IMR-90 (cell line): ENCODE measurements around the gene ATXN10. TPM values are rescaled to one million over a fixed set of nuclear protein-coding genes. Genes with fewer than 3 reads are reported as not detected.

Source experiments
- ATAC-seq: fragments of 200-7000 bp; cut with Tn5 transposase; 2 replicates; pipeline ENCODE4 v1.9.1; 2020; ENCODE audit warnings: low read depth, mild to moderate bottlenecking, moderate library complexity
- BruUV-seq: library from RNA; stranded (reverse); fragments of 400-500 nt; replicated peaks from 2 replicates; lab custom pipeline; 2021; lab: Mats Ljungman, UMichigan
- CTCF ChIA-PET: fragments of 300-600 bp; formaldehyde crosslinking; extraction: SDS; loops from one replicate; lab custom pipeline; 2021; ENCODE audit warnings: antibody characterized with exemption; lab: Yijun Ruan, JAX
- POLR2A ChIA-PET: fragments of 300-600 bp; sonication (Branson Sonifier 250); formaldehyde crosslinking; loops from one replicate; lab custom pipeline; 2022; ENCODE audit warnings: antibody characterized with exemption; ENCODE audit not compliant: unreplicated experiment; lab: Charles Lee
- DNase-seq: peaks from one replicate; pipeline ENCODE4 v3.0.0; 2013
- H2AFZ ChIP-seq: replicated peaks from 2 replicates; pipeline ENCODE3; 2013; ENCODE audit warnings: low read length, mild to moderate bottlenecking; ENCODE audit not compliant: poor library complexity
- H2AK5ac ChIP-seq: 2 replicates; pipeline ENCODE4 v1.6.1; 2013; ENCODE audit warnings: low read depth, low read length, inconsistent platforms
- H2AK9ac ChIP-seq: replicated peaks from 2 replicates; pipeline ENCODE3; 2013; ENCODE audit warnings: mild to moderate bottlenecking, low read depth, low read length, moderate library complexity; ENCODE audit not compliant: poor library complexity
- H2BK120ac ChIP-seq: 2 replicates; pipeline ENCODE4 v1.6.1; 2013; ENCODE audit warnings: low read depth, low read length, inconsistent platforms
- H2BK15ac ChIP-seq: 3 replicates; pipeline ENCODE4 v1.6.1; 2013; ENCODE audit warnings: low read depth, low read length, inconsistent platforms
- H2BK20ac ChIP-seq: 2 replicates; pipeline ENCODE4 v1.6.1; 2013; ENCODE audit warnings: low read depth, mild to moderate bottlenecking, inconsistent platforms, low read length, moderate library complexity
- H2BK5ac ChIP-seq: 2 replicates; pipeline ENCODE4 v1.6.1; 2013; ENCODE audit warnings: mild to moderate bottlenecking, low read depth, low read length, inconsistent platforms; ENCODE audit not compliant: poor library complexity, severe bottlenecking
- H3K14ac ChIP-seq: replicated peaks from 2 replicates; pipeline ENCODE4 v1.6.1; 2013; ENCODE audit warnings: low read depth, low read length, inconsistent platforms
- H3K18ac ChIP-seq: 2 replicates; pipeline ENCODE4 v1.6.1; 2013; ENCODE audit warnings: low read depth, low read length, control low read depth
- H3K23ac ChIP-seq: 2 replicates; pipeline ENCODE4 v1.6.1; 2013; ENCODE audit warnings: low read depth, low read length, inconsistent platforms
- H3K27ac ChIP-seq: 2 replicates; pipeline ENCODE4 v1.5.1; 2013; ENCODE audit warnings: mild to moderate bottlenecking, control low read depth, low read length; ENCODE audit not compliant: insufficient read depth
- H3K27me3 ChIP-seq: 2 replicates; pipeline ENCODE4 v1.6.1; 2013; ENCODE audit warnings: low read length; ENCODE audit not compliant: control insufficient read depth, insufficient read depth
- H3K36me3 ChIP-seq: 2 replicates; pipeline ENCODE4 v1.6.1; 2013; ENCODE audit warnings: low read length, mixed read lengths; ENCODE audit not compliant: control insufficient read depth, insufficient read depth
- H3K4ac ChIP-seq: 2 replicates; pipeline ENCODE4 v1.6.1; 2013; ENCODE audit warnings: low read depth, low read length, inconsistent platforms
- H3K4me1 ChIP-seq: 2 replicates; pipeline ENCODE4 v1.6.1; 2013; ENCODE audit warnings: low read length, mixed read lengths; ENCODE audit not compliant: control insufficient read depth, insufficient read depth
- H3K4me2 ChIP-seq: 2 replicates; pipeline ENCODE4 v1.6.1; 2013; ENCODE audit warnings: low read depth, mild to moderate bottlenecking, control low read depth, low read length, moderate library complexity
- H3K4me3 ChIP-seq: 2 replicates; pipeline ENCODE4 v1.5.1; 2013; ENCODE audit warnings: low read depth, mild to moderate bottlenecking, control low read depth, low read length, moderate library complexity; ENCODE audit not compliant: insufficient read depth
- H3K56ac ChIP-seq: 2 replicates; pipeline ENCODE4 v1.6.1; 2013; ENCODE audit warnings: low read length, inconsistent platforms; ENCODE audit not compliant: insufficient read depth; ENCODE audit errors: extremely low read depth
- H3K79me1 ChIP-seq, 2 experiments: 2 replicates each; pipeline ENCODE4 v1.6.1; 2013; ENCODE audit warnings: low read length in 2 of 2, inconsistent platforms in 1 of 2, low read depth in 1 of 2
- H3K9ac ChIP-seq: 2 replicates; pipeline ENCODE4 v1.6.1; 2013; ENCODE audit warnings: low read depth, low read length, control low read depth
- H3K9me1 ChIP-seq: 2 replicates; pipeline ENCODE4 v1.6.1; 2013; ENCODE audit warnings: low read length, inconsistent platforms; ENCODE audit not compliant: insufficient read depth
- H3K9me3 ChIP-seq: 2 replicates; pipeline ENCODE4 v1.6.1; 2013; ENCODE audit warnings: low read length; ENCODE audit not compliant: control insufficient read depth, insufficient read depth
- H4K20me1 ChIP-seq: 2 replicates; pipeline ENCODE4 v1.6.1; 2013; ENCODE audit warnings: low read length, inconsistent platforms; ENCODE audit not compliant: insufficient read depth
- H4K5ac ChIP-seq: 2 replicates; pipeline ENCODE4 v1.6.1; 2013; ENCODE audit warnings: mild to moderate bottlenecking, low read depth, low read length, control low read depth
- H4K8ac ChIP-seq, 2 experiments: 2 replicates each; pipeline ENCODE4 v1.6.1; 2013; ENCODE audit warnings: low read depth in 2 of 2, low read length in 2 of 2, control low read depth in 1 of 2, inconsistent platforms in 1 of 2
- H4K91ac ChIP-seq: 2 replicates; pipeline ENCODE4 v1.6.1; 2013; ENCODE audit warnings: low read depth, low read length, inconsistent platforms; ENCODE audit not compliant: insufficient read depth
- FOS ChIP-seq: fragments of 150-350 bp; IDR thresholded peaks from 2 replicates; pipeline ENCODE4 v1.6.1; 2016; ENCODE audit warnings: low read depth, low read length
- MAFK ChIP-seq: IDR thresholded peaks from 2 replicates; pipeline ENCODE4 v1.6.1; 2012; ENCODE audit warnings: low read depth, low read length, improper control_type of control experiment
- WGBS, 2 experiments: methylation state at CpG; one replicate each; pipeline versions ENCODE4 v1.1.5 to v1.1.7; 2013; ENCODE audit warnings: missing lambda C conversion rate in 2 of 2; ENCODE audit not compliant: insufficient read length in 1 of 2; ENCODE audit errors: extremely low coverage in 2 of 2; 5-methylcytosine and 5-hydroxymethylcytosine counted together
- dilution Hi-C: fragments of 300-500 bp; cut with HindIII; formaldehyde crosslinking; loops from one replicate; pipeline ENCODE4 v1.14.3; 2018; ENCODE audit warnings: low sequenced_read_pairs; ENCODE audit not compliant: unreplicated experiment
- in situ Hi-C: fragments of 300-500 bp; cut with MboI; formaldehyde crosslinking; loops from 3 replicates; pipeline ENCODE4 v1.14.3; 2019; ENCODE audit warnings: low sequenced_read_pairs, inconsistent platforms, mixed read lengths
- intact Hi-C: fragments of 100-400 bp; cut with micrococcal nuclease; formaldehyde crosslinking; loops from 2 replicates; pipeline ENCODE4 v1.10.0; 2022
- polyA plus RNA-seq, 3 experiments: library from polyadenylated mRNA; depleted of rRNA; stranded (reverse); fragments of >200 nt; gene quantifications; 2 replicates each; pipeline ENCODE4 v1.2.3, GENCODE V29; 2012; ENCODE audit warnings: low replicate concordance in 1 of 3
- total RNA-seq: library from RNA; depleted of rRNA; stranded (reverse); fragments of >200 nt; gene quantifications from 2 replicates; pipeline ENCODE4 v1.2.3, GENCODE V29; 2012
- TF ChIP-seq, protein P1 (sequence below): fragments of 150-350 bp; IDR thresholded peaks from 2 replicates; pipeline ENCODE4 v1.6.1; 2017; ENCODE audit warnings: mild to moderate bottlenecking, antibody characterized with exemption, low read length, low read depth

ATXN10 gene
- total and polyA plus RNA-seq, 2 of the 4 experiments (the other 2 are of a cell fraction): 116 to 231 TPM

DNA sequence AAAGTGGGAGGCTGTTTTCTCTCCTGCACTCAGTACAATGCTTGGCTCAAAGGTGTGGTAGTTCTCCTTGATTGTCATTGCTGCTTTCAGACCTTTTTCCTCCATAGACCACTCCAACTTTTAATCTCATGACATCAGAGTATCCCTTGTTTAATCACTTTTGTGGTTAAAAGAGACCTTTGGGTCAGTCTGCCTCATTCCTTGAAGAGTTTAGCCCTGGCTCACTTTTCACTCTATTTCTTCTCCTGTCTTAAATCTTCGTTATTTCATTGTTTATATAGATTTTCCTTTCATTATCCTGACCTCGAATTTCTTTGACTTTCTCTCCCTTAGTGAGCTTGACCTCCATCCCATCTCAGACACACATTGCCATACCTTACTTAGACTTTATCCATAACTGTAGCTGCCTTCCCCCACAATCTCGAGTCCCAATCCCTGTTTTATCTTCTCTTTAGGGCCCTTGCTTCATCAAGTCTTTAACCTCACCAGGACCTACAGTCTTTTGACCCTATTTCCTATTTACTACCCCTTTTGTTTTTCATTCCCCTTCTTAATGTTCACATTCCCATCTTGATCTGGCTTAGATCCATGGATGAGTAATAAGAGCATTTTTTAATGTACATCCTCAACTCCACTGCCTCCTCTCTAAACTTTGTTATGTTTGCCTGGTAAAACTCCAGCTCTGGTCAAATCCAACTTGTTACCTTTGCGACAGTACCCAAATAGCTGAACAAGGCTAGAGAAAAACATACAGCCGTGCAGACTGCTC lies 9.5 kb downstream of the ATXN10 start:
- in situ Hi-C loops: no loop called here
- H3K23ac ChIP-seq: peak overlapping the region; percentile 93
- H2BK15ac ChIP-seq: peak overlapping the region; percentile 79; the same call in 2 of the 3 replicates
- H3K18ac ChIP-seq: peak overlapping the region; percentile 95
- H2AK5ac ChIP-seq: peak overlapping the region; percentile 95
- peak overlapping the region; percentile 42; the same call in 1 of the 2 replicates for H3K9ac ChIP-seq
- H3K27me3 ChIP-seq: no peaks in the 10 kb centered on the region
- H3K9me1 ChIP-seq: peaks cover 28% of the 10 kb centered on the region
- peak overlapping the region; percentile 30 to 92; a peak in 3 of 4 replicates for H4K8ac ChIP-seq
- no peaks in the 10 kb centered on the region for H3K9me3 ChIP-seq
- peak overlapping the region; percentile 92 for H2BK120ac ChIP-seq
- H3K4ac ChIP-seq: peak overlapping the region; percentile 94
- peak overlapping the region; percentile 99 for H2BK5ac ChIP-seq
- DNase-seq (peak; percentile 90), ATAC-seq (peak; percentile 80)
- dilution Hi-C loops: no loop called here
- peaks cover 58% of the 10 kb centered on the region for H4K20me1 ChIP-seq
- peak overlapping the region; percentile 69 for H2AK9ac ChIP-seq
- H3K36me3 ChIP-seq: 0 out of 2 replicates have a peak, but pooled peaks cover 2% of the 10 kb centered on the region
- TF ChIP-seq MAFK (no peak), FOS (peak; percentile 36; the same call in 1 of the 2 replicates)
- TF ChIP-seq, protein P1, sequence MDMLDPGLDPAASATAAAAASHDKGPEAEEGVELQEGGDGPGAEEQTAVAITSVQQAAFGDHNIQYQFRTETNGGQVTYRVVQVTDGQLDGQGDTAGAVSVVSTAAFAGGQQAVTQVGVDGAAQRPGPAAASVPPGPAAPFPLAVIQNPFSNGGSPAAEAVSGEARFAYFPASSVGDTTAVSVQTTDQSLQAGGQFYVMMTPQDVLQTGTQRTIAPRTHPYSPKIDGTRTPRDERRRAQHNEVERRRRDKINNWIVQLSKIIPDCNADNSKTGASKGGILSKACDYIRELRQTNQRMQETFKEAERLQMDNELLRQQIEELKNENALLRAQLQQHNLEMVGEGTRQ: no peak
- peak overlapping the region; percentile 88 for H3K27ac ChIP-seq
- peak overlapping the region; percentile 63 for H3K56ac ChIP-seq
- H3K14ac ChIP-seq: peak overlapping the region; percentile 92
- H4K5ac ChIP-seq: peak overlapping the region; percentile 92
- POLR2A ChIA-PET: no interaction called here
- H2AFZ ChIP-seq: no peak overlapping the region
- H3K4me3 ChIP-seq: peak overlapping the region; percentile 17; the same call in 1 of the 2 replicates
- BruUV-seq: no TSS peak
- H2BK20ac ChIP-seq: peak overlapping the region; percentile 94
- intact Hi-C loops: loop anchor here (5.0 kb wide), 1 partner anchor 51 kb away; no protein-coding TSS in a partner anchor
- H3K4me2 ChIP-seq: peak overlapping the region; percentile 67
- H3K4me1 ChIP-seq: peaks cover 36% of the 10 kb centered on the region
- CTCF ChIA-PET: no interaction called here
- peaks cover 17 to 79% of the 10 kb centered on the region in 2 experiments for H3K79me1 ChIP-seq
- H4K91ac ChIP-seq: peak overlapping the region; percentile 69
- WGBS, 2 experiments: 43% methylated on average over 3 of the region's 5 CpGs; no CpG with 5 or more reads in 1 of the 2 experiments
